Nephron progenitor cell (in vitro differentiated cells): ENCODE results near the gene DNAJC17.

Source experiments
- DNase-seq: peaks from one replicate; pipeline ENCODE4 v3.0.0; 2021
- H3K27ac Mint-ChIP-seq: 2 replicates; pipeline ENCODE4 v1.8.0; 2021; ENCODE audit warnings: mild to moderate bottlenecking, moderate library complexity, mixed read lengths
- H3K27me3 Mint-ChIP-seq: 2 replicates; pipeline ENCODE4 v1.8.0; 2021; ENCODE audit warnings: mild to moderate bottlenecking, low read depth, mixed read lengths; ENCODE audit not compliant: poor library complexity
- H3K36me3 Mint-ChIP-seq: 2 replicates; pipeline ENCODE4 v1.8.0; 2021; ENCODE audit warnings: low read depth, mixed read lengths
- H3K4me1 Mint-ChIP-seq: 2 replicates; pipeline ENCODE4 v1.8.0; 2021; ENCODE audit warnings: mixed read lengths
- H3K4me3 Mint-ChIP-seq: 2 replicates; pipeline ENCODE4 v1.8.0; 2021; ENCODE audit warnings: mild to moderate bottlenecking, moderate library complexity, mixed read lengths
- H3K9me3 Mint-ChIP-seq: 2 replicates; pipeline ENCODE4 v1.8.0; 2021; ENCODE audit warnings: mild to moderate bottlenecking, moderate library complexity, mixed read lengths
- TF ChIP-seq, protein P1 (sequence below): fragments of 200-600 bp; sonication (generic); IDR thresholded peaks from 2 replicates; pipeline ENCODE4 v1.5.0; 2021; ENCODE audit warnings: antibody characterized with exemption

Gene DNAJC17

DNA sequence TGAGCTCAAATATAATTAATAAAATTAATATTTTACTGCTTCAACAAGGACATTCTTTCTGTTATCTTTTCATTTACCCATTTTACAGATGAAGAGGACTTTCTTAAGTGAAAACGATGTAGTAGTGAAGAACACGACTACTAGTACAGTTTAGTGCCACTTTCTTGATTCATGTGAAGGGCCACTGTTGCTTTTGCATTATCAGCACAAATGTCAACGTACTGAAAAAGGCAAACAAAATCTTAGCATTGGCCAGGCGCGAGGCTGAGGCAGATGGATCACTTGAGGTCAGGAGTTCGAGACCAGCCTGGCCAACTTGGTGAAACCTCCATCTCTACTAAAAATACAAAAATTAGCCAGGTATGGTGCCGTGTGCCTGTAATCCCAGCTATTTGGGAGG is 11.8 kb upstream of the DNAJC17 start:
- H3K9me3 Mint-ChIP-seq, result no peaks in the 10 kb centered on the region
- peaks cover 9% of the 10 kb centered on the region for H3K36me3 Mint-ChIP-seq
- no peak for DNase-seq
- peaks cover 17% of the 10 kb centered on the region for H3K27me3 Mint-ChIP-seq
- H3K27ac Mint-ChIP-seq, result no peak overlapping the region
- TF ChIP-seq, protein P1, sequence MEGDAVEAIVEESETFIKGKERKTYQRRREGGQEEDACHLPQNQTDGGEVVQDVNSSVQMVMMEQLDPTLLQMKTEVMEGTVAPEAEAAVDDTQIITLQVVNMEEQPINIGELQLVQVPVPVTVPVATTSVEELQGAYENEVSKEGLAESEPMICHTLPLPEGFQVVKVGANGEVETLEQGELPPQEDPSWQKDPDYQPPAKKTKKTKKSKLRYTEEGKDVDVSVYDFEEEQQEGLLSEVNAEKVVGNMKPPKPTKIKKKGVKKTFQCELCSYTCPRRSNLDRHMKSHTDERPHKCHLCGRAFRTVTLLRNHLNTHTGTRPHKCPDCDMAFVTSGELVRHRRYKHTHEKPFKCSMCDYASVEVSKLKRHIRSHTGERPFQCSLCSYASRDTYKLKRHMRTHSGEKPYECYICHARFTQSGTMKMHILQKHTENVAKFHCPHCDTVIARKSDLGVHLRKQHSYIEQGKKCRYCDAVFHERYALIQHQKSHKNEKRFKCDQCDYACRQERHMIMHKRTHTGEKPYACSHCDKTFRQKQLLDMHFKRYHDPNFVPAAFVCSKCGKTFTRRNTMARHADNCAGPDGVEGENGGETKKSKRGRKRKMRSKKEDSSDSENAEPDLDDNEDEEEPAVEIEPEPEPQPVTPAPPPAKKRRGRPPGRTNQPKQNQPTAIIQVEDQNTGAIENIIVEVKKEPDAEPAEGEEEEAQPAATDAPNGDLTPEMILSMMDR, result no peak
- H3K4me3 Mint-ChIP-seq, result no peak overlapping the region
- H3K4me1 Mint-ChIP-seq, result no peaks in the 10 kb centered on the region

DNA sequence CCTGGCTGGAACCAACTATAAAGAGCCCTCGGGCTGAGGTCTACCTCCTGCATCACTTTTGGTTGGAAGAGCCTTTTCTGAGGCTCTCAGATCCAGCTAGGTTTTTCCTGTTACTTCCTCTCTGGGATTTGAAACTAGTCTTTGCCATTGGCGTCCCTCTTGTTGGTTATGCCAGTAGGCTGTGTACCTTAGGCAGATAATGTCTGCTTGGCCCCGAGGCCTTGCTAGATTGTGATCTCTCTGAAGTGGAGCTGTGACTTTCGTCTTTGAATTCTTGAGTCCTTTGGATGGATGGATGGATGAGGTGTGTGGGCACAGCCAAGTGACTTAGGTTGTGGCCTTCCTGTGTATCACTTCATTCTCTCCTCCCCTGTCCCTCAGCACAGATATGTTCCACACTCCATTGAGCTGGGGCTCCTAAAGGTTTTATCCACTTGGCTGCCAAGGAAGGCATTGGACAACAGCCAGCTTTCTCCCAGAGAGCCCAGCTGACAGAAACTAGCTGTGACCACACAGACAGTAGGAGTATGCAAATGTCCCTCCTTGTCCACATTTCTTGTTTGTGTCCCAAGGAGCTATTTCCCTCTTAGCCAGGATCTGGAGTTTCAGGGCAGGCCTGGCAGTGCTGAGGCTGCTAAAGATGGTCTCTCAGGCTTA is 7.9 kb upstream of the DNAJC17 start:
- H3K4me3 Mint-ChIP-seq, result no peak overlapping the region
- no peaks in the 10 kb centered on the region for H3K9me3 Mint-ChIP-seq
- TF ChIP-seq, protein P1, result no peak
- peaks cover 9% of the 10 kb centered on the region for H3K36me3 Mint-ChIP-seq
- H3K27me3 Mint-ChIP-seq, result peaks cover 13% of the 10 kb centered on the region
- H3K4me1 Mint-ChIP-seq, result no peaks in the 10 kb centered on the region
- H3K27ac Mint-ChIP-seq, result no peak overlapping the region
- no peak for DNase-seq

DNA sequence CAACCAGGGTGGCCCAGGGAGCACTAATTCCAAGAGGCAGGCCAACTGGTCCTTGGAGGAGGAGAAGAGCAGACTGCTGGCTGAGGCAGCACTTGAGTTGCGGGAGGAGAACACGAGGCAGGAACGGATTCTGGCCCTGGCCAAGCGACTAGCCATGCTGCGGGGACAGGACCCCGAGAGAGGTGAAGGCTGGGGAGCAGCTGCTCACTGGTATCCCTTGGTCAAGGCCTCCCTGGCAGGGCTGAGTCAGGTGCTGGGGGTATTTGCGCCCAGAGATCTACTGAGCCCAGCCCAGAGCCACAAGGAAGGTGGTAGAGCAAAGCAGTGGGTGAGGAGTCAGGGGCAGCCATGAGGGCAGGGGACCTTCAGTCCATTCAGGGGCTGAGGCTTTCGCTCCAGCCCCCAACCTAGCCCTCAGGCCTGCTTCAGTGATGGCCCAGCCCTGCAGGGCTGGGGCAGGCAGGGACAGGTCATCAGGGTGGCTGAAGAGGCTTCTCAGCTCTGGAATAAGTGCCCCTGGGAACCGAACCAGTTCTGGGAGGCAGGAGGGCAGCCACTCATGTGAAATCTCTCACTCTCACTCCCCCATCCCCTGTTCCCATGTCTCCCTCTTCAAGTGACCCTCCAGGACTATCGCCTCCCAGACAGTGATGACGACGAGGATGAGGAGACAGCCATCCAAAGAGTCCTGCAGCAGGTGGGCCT is 5.6 kb upstream of the DNAJC17 start:
- Mint-ChIP-seq H3K36me3 (peaks cover 9% of the 10 kb centered on the region), H3K4me1 (peaks cover 16% of the 10 kb centered on the region), H3K27ac (no peak overlapping the region), H3K9me3 (no peaks in the 10 kb centered on the region), H3K4me3 (no peak overlapping the region), H3K27me3 (peaks cover 9% of the 10 kb centered on the region)
- TF ChIP-seq, protein P1, result no peak
- no peak for DNase-seq

DNA sequence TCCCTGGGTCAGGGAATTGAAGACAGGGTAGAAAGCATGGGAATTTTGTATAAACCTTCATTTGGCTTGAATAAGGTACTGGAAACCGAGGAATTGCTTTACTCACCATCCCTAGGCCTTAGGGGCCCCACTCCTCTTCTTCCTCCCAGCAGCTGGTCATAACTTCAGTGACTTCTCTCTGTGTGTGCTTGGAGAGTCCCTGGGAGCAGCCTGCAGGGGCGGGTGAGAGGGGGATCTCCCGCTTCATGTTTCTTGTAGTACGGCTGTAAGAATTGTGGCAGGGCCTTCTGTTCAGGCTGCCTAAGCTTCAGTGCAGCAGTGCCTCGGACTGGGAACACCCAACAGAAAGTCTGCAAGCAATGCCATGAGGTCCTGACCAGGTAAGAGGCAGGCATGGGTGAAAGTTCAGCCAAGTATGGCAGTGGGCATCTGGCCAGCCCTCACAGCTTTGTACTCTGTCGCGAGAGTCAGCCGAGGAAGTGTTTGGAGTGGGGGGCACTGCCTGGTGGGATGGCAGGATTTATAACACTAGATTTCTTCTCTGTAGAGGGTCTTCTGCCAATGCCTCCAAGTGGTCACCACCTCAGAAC is 1.7 kb upstream of the DNAJC17 start:
- TF ChIP-seq, protein P1, result no peak
- Mint-ChIP-seq H3K36me3 (peaks cover 3% of the 10 kb centered on the region), H3K4me1 (peaks cover 32% of the 10 kb centered on the region), H3K27me3 (no peaks in the 10 kb centered on the region), H3K27ac (no peak overlapping the region), H3K9me3 (no peaks in the 10 kb centered on the region), H3K4me3 (peak overlapping the region; percentile 99)
- DNase-seq, result peak; percentile 15

DNA sequence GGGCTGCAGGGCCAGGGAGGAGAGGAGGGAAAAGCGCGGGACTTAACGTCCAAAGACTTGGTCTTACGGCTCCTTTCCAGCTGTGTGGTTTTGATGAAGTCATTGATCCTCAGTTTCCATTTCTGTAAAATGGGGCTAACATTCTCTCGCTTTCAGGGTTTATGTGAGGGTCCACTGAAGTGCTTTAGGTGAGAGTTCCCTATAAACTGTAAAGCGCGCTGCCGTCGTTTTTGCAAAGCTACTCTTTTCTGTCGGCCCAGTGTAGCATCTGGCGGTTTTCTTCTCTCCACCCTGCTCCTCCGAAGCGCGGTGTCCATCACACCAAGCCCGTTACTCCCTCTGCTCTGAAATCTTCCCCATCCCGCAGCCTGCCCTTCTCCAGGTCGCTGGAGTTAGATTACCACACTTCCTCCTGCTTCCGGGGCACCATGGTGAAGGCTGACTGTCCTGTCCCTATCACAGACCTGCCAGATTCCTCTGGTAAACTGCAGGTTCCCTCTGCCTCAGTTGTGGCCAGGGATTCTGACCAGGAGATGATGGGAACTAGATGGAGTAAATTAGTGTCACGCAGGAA is 702 bp upstream of the DNAJC17 start:
- Mint-ChIP-seq H3K9me3 (no peaks in the 10 kb centered on the region), H3K36me3 (peaks cover 3% of the 10 kb centered on the region), H3K27me3 (no peaks in the 10 kb centered on the region), H3K4me1 (peaks cover 32% of the 10 kb centered on the region), H3K27ac (no peak overlapping the region), H3K4me3 (peak overlapping the region; percentile 99)
- no peak for DNase-seq
- TF ChIP-seq, protein P1, result no peak
